COLO829 (cell line): Measurements from ENCODE around the gene TBC1D21.
"Not testable (repeated sequence)": the region's sequence is repeated elsewhere in the genome, so short reads cannot be mapped to it uniquely, and the experiment has no call there.

Experiments
- DNase-seq: peaks from one replicate; pipeline ENCODE4 v3.0.0; 2012; ENCODE audit warnings: low spot score

Gene TBC1D21

DNA sequence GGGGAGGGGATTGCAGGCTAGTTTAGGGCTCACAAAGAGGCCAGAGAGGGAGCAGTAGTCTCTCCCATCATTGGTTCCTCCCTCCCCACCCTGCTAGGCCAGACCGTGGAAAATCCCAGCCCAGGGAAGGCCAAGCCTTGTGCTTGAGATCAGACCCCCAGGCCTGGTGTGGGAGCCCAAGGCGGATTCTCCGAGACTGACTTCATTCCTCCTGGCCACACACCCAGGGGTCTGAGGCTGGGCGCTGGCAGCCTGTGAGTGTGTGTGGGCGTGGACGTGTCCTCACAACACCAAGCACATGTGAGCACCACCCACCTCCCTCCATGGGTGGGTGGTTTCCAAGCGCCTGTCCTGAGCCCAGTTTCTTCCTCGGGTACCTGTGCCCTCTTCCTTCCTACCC is 57.0 kb downstream of the TBC1D21 start:
- DNase-seq, result no peak

DNA sequence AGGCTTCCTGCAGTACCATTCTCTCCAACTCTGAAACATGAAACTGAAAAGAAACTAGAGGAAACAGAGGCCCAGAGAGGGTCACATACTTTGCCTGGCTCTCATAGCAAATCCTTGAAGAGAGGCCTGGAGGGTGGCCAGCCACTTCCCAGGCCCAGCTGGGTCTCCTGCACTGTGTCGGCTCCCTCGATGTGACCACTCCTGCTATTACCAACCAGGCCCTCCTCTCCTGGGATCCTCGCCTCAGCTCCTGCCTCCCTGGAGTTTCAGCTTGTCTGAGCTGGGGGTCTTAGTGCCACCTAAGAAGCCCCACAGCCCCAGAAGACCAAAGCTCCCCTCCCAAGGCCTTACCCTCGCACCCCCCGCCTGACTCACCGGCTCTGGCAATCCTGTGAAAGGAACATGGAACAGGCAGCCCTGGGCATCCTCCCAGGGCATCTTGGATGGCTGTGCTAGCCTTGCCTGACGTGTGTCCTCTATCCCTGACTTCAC is 57.5 kb downstream of the TBC1D21 start:
- DNase-seq, result no peak

DNA sequence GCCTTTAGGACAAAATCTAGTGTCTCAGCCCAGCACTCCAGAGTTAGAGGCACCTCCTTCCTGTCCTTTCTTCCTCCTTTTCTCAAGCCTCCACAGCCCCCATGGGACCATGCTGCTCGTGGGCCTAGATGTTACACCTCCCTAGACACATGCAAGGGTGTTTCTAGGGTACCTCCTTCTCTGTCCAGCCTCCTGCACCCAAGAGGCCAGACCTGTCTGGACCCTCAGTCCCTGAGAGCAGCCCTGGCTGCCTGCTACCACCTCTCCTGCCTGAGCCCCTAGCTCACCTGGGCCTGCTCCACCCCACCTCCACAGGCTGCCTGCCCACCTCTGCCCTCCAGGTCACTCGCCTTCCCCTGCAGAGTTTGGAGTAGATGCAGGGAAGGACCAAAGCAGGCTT is 58.1 kb downstream of the TBC1D21 start:
- DNase-seq, result no peak

DNA sequence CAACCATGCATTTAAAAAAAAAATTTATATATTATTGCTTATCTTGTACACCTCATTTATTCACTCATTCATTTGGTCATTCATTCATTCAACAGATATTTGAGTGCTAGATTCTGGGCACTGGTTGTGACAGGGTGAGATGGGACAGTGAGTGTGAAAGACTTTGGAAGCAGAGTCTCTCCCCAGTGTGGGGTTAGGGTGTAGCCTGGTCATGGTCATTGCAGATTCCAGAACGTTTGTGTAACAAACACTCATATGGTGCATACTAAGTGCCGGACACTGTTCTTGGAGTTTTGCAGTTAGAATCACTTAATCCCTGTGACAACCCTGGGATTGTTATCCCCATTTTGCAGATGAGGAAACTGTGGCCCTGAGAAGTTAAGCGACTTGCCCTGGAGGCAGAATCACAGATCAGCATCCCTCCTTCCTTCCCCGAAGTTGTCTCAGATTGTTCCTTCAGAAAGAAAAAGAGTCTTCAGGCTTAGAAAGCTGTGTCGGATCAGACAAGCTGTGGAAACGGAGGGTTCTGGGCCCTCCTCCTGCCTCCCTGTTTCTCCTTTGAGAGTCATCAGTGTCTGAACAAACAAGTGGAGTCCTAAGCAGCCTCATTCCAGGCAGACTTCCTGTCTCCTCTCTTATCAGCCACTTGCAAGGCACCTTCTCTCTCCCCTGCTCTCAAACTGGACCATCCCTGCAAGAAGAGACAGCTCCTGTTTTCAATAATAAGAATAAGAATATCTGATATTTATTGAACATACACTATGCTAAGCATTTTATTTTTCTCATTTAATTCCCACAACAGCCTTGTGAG is 59.2 kb downstream of the TBC1D21 start:
- no peak for DNase-seq

DNA sequence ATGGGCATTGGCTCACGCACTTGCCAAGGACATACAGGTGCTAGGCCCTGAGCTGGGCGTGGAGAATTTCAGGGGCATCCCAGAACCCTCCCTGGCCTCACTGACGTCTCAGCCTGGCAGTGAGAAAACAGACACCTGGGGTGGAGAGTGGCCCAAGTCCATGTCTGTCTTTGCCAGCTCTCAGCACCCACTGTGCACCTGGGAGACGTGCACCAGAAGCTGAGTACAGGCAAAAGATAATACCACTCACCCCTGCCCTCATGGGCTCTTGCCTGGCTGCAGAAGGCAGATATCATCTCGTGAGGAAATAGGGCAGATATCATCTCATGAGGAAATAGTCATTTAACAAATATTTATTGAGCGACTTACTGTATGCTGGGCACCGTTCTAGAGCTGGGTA is 60.9 kb downstream of the TBC1D21 start:
- DNase-seq, result no peak

DNA sequence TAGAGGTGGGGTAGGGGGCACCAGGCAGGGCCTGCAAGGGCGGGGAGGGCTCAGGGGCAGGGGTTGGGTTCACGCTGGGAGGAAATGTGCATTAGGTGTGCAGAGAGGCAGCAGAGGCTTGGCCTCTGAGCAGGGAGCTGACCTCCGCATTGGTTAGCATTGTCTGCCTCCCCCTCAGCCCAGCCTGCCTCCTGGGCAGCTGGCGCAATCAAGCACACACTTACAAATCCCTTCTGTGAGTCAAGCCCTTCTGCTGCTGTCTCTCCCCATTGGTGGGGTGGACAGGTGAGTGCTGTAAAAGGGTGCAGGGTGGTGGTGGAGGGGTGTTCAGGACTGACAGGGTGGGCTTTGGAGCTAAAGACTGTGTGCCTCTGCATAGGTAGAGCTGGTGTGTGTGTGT is 62.2 kb downstream of the TBC1D21 start:
- DNase-seq, result no peak

DNA sequence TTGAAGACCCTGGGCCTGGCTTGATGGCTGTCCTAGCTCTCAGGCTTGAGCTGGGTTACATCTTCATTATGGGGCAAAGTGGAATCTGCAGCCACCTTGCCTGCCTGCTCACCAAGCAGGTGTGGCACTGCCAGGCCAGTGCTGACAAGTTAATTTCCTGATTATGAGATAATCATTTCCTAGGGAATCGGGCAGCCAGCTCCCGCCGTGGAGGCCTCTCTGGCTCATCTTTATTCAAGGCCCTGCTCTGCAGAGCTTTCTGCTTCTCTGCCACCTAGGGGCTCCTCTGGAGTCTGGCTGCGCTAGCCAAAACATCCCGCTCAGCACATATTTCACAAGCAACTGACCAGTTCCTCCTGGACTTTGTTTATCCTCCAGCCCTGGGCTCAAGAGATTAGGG is 62.8 kb downstream of the TBC1D21 start:
- no peak for DNase-seq

DNA sequence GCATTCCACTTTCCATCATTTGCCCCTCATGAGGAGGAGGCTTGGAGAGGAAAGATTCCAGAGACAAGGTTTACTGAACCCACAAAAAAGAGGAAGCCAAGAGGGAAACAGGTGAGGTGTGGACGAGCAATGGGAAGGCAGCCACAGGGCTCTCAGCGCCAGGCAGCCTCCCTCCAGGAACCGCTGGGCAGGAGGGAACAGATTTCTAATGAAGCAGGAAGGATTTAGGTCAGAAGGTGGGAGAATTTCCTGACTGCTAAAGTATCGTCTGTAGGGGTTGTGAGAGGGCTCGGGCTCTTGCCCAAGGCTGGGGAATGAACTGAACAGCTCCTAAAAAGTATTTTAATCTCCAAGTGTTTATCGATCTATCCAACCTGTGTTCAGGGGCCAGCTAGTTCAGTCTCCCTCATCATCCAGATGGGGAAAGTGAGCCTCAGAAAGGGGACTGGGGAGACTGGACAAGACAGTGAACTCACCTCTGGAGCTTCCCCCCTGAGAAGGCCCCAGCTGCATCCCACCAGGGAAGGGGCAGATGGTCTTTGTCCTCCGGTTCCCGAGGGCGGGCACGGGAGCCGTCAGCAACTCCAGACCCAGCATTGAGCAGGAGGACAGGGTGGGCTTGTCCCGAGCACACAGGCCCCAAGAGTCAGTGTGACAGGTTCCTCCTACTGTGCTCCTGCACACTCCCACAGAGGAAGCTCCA is 63.4 kb downstream of the TBC1D21 start:
- no peak for DNase-seq

DNA sequence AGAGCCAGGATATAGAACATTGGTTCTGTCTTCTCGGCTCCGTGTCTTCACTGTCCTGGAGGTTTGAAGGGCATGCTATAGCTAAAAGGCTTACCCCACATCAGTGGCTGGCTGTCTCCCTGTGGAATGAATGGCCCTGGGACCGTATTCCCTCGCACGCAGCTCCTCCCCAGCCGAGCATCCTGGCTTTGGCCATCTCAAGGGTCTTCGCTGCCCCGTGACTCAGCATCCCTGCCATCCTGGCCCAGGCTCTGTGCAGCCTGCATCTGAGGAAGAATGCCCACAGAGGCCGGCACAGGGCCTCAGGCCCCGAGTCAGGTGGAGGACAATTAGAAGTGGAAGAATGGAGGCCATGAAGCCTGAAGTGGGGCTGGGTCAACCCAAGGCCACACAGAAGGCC is 63.9 kb downstream of the TBC1D21 start:
- no peak for DNase-seq

DNA sequence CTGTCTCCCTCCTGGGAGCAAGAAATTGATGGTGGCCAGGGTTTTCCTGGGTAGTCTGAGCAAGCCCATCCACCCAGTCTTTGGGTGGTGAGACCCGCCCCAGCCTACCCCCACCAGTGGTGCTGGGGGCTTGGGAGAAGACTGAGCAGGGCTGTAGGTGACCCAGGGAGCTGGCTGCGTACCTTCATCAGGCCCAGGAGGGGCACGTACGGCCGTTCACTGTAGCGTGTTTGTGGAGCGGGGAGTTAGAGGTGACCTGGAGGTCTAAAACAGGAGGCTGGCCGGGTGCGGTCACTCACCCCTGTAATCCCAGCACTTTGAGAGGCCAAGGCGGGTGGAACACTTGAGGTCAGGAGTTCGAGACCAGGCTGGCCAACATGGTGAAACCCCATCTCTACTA is 64.4 kb downstream of the TBC1D21 start:
- no peak for DNase-seq

DNA sequence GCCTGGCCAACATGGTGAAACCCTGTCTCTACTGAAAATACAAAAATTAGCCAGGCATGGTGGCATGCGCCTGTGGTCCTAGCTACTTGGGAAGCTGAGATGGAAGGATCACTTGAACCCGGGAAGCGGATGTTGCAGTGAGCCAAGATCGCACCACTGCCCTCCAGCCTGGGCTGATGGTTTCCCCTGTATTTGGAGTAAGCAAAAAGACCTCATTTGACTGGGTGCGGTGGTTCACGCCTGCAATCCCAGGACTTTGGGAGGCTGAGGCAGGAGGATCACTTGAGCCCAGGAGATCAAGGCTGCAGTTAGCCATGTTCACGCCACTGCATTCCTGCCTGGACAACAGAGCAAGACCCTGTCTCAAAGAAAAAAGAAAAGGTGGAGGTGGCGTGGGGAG is 65.2 kb downstream of the TBC1D21 start:
- not testable (repeated sequence) for DNase-seq
